HepG2 (cell line): ENCODE results near the gene UCP3. TPM values are rescaled to one million over a fixed set of nuclear protein-coding genes. Genes with fewer than 3 reads are reported as not detected.
A peak's percentile ranks its signal among the peaks of the same experiment; 100 is the strongest.

Source experiments
- ATAC-seq: fragments of 200-7000 bp; cut with Tn5 transposase; 3 replicates; pipeline ENCODE4 v1.9.1; 2020; ENCODE audit warnings: mild to moderate bottlenecking, moderate library complexity
- BruUV-seq: library from RNA; stranded (reverse); fragments of 400-500 nt; replicated peaks from 2 replicates; lab custom pipeline; 2021; lab: Mats Ljungman, UMichigan
- CTCF ChIA-PET: fragments of 300-600 bp; formaldehyde crosslinking; extraction: SDS; loops from one replicate; lab custom pipeline; 2021; ENCODE audit warnings: low total read pairs, inconsistent platforms, low intra/inter-chr PET ratio; lab: Yijun Ruan, JAX
- POLR2A ChIA-PET: fragments of 350-600 bp; sonication (Branson Sonifier 250); formaldehyde crosslinking; loops from one replicate; lab custom pipeline; 2020; ENCODE audit warnings: antibody characterized with exemption, inconsistent platforms; lab: Yijun Ruan, JAX
- DNase-seq: peaks from one replicate; pipeline ENCODE4 v3.0.0-alpha.2; 2015; ENCODE audit warnings: low spot score
- FAIRE-seq: peaks from 3 replicates; lab custom pipeline; 2011; peaks lifted over from hg19 to GRCh38; lab: Jason Lieb, UNC
- H2AFZ ChIP-seq: one replicate; pipeline ENCODE4 v1.6.1; 2011; ENCODE audit warnings: low read length, inconsistent platforms
- H3K27ac ChIP-seq: fragments of 300-600 bp; 3 replicates; pipeline ENCODE4 v1.8.0; 2011; ENCODE audit warnings: mixed run types, mild to moderate bottlenecking, mixed read lengths, low read length, inconsistent platforms; ENCODE audit not compliant: insufficient read depth; ENCODE audit errors: extremely low read length
- H3K27me3 ChIP-seq, 2 experiments: fragments of 200-600 bp in 1 of 2; 2 replicates in 1 of 2; 3 replicates in 1 of 2; pipeline versions ENCODE4 v1.6.0 to v1.8.0; 2011; ENCODE audit warnings: low read length in 2 of 2, mild to moderate bottlenecking in 2 of 2, moderate library complexity in 2 of 2, inconsistent platforms in 1 of 2; ENCODE audit not compliant: insufficient read depth in 2 of 2, control insufficient read depth in 1 of 2
- H3K36me3 ChIP-seq, 2 experiments: fragments of 200-600 bp in 1 of 2; replicated peaks in 1 of 2; 2 replicates in 1 of 2; 3 replicates in 1 of 2; pipeline versions ENCODE4 v1.5.1 to v1.8.0; 2011; ENCODE audit warnings: low read length in 2 of 2, inconsistent platforms in 1 of 2; ENCODE audit not compliant: insufficient read depth in 2 of 2, control insufficient read depth in 1 of 2
- H3K4me1 ChIP-seq: 2 replicates; pipeline ENCODE4 v1.5.1; 2012; ENCODE audit warnings: low read length, inconsistent platforms; ENCODE audit not compliant: insufficient read depth
- H3K4me2 ChIP-seq: 2 replicates; pipeline ENCODE4 v1.6.0; 2011; ENCODE audit warnings: low read depth, low read length, inconsistent platforms
- H3K4me3 ChIP-seq, 3 experiments: fragments of 200-600 bp in 1 of 3; sonication (generic), shearing (Covaris generic) in 1 of 3; replicated peaks in 1 of 3; 2 replicates each; pipeline ENCODE4 v1.5.1; 2011 to 2016; ENCODE audit warnings: low read length in 3 of 3, inconsistent platforms in 2 of 3, low read depth in 2 of 3, mild to moderate bottlenecking in 2 of 3, control low read depth in 1 of 3, mixed read lengths in 1 of 3; ENCODE audit not compliant: insufficient read depth in 1 of 3
- H3K79me2 ChIP-seq: one replicate; pipeline ENCODE4 v1.6.1; 2011; ENCODE audit warnings: low read length, inconsistent platforms; ENCODE audit not compliant: insufficient read depth
- H3K9ac ChIP-seq: 2 replicates; pipeline ENCODE4 v1.6.0; 2011; ENCODE audit warnings: mild to moderate bottlenecking, low read depth, low read length, inconsistent platforms; ENCODE audit not compliant: insufficient read depth
- H3K9me3 ChIP-seq: 2 replicates; pipeline ENCODE4 v1.5.1; 2012; ENCODE audit warnings: mild to moderate bottlenecking, low read length
- H4K20me1 ChIP-seq: 2 replicates; pipeline ENCODE4 v1.6.0; 2011; ENCODE audit warnings: inconsistent platforms, mild to moderate bottlenecking, low read length, moderate library complexity; ENCODE audit not compliant: insufficient read depth
- E2F5 ChIP-seq: sonication (generic); formaldehyde crosslinking; conservative IDR thresholded peaks from 2 replicates; pipeline ENCODE4 v1.4.0; 2020; ENCODE audit warnings: missing genetic modification reagents
- FOXP1 ChIP-seq, 2 experiments: fragments of 450-650 bp in 1 of 2; IDR thresholded peaks; 2 replicates each; pipeline ENCODE4 v1.6.1; 2017 to 2018; ENCODE audit warnings: antibody characterized with exemption in 1 of 2
- HNF4G ChIP-seq, 2 experiments: sonication (generic) in 1 of 2; formaldehyde crosslinking in 1 of 2; IDR thresholded peaks; 2 replicates each; pipeline versions ENCODE4 v1.4.0 to v1.6.1; 2011 to 2020; ENCODE audit warnings: borderline replicate concordance in 2 of 2, low read depth in 2 of 2, mild to moderate bottlenecking in 2 of 2, low read length in 1 of 2, missing genetic modification reagents in 1 of 2, moderate library complexity in 1 of 2
- KLF11 ChIP-seq: IDR thresholded peaks from 2 replicates; pipeline ENCODE4 v1.6.1; 2016; ENCODE audit warnings: missing compliant biosample characterization
- MLLT10 ChIP-seq: sonication (generic); formaldehyde crosslinking; IDR thresholded peaks from 2 replicates; pipeline ENCODE4 v1.4.0; 2020; ENCODE audit warnings: missing genetic modification reagents
- MTA1 ChIP-seq: sonication (generic); formaldehyde crosslinking; IDR thresholded peaks from 2 replicates; pipeline ENCODE4 v1.4.0; 2020; ENCODE audit warnings: missing genetic modification reagents, mild to moderate bottlenecking, borderline replicate concordance
- MXD4 ChIP-seq: IDR thresholded peaks from 2 replicates; pipeline ENCODE4 v1.6.1; 2016; ENCODE audit warnings: mild to moderate bottlenecking, missing biosample characterization, missing genetic modification reagents
- PITX1 ChIP-seq: sonication (generic); formaldehyde crosslinking; IDR thresholded peaks from 2 replicates; pipeline ENCODE4 v1.5.1; 2020; ENCODE audit warnings: mild to moderate bottlenecking, missing genetic modification reagents
- ZNF326 ChIP-seq: sonication (generic); formaldehyde crosslinking; IDR thresholded peaks from 2 replicates; pipeline ENCODE4 v1.4.0; 2020; ENCODE audit warnings: missing genetic modification reagents, borderline replicate concordance
- ZNF441 ChIP-seq: sonication (generic); formaldehyde crosslinking; IDR thresholded peaks from 2 replicates; pipeline ENCODE4 v1.7.0; 2021; ENCODE audit warnings: missing genetic modification reagents, borderline replicate concordance
- WGBS: methylation state at CpG from one replicate; pipeline ENCODE4 v1.1.6; 2017; ENCODE audit warnings: low lambda C conversion rate; 5-methylcytosine and 5-hydroxymethylcytosine counted together
- in situ Hi-C: cut with HindIII; loops from 2 replicates; pipeline ENCODE4 v1.10.0; 2017; ENCODE audit warnings: low pct_unique_long_range_greater_than_20kb; ENCODE audit not compliant: extremely low pct_ligation_motif_present
- intact Hi-C: fragments of 100-400 bp; cut with micrococcal nuclease; formaldehyde crosslinking; loops from one replicate; pipeline ENCODE4 v1.10.0; 2022; ENCODE audit not compliant: unreplicated experiment
- polyA plus RNA-seq, 8 experiments: library from polyadenylated mRNA; depleted of rRNA in 3 of 8; stranded (reverse) in 7 of 8; unstranded in 1 of 8; fragments of >200 nt; fragmentation: Illumina TruSeq in 4 of 8; extraction: Trizol in 4 of 8; gene quantifications; 2 replicates each; pipeline versions ENCODE4 v1.2.1 to v1.2.3, GENCODE V29; 2011 to 2016; ENCODE audit warnings: low read depth in 4 of 8, missing spikeins in 1 of 8, mixed read lengths in 1 of 8; ENCODE audit not compliant: insufficient read depth in 1 of 8
- total RNA-seq, 5 experiments: library from RNA; depleted of rRNA; stranded (reverse); fragments of >200 nt; fragmentation: Illumina TruSeq; extraction: Trizol; gene quantifications; 2 replicates each; pipeline ENCODE4 v1.2.3, GENCODE V29; 2016; ENCODE audit warnings: low read depth in 1 of 5
- TF ChIP-seq, protein P1 (sequence below): IDR thresholded peaks from 2 replicates; pipeline ENCODE4 v1.6.1; 2016; ENCODE audit warnings: missing biosample characterization, missing genetic modification reagents, low read depth
- TF ChIP-seq, protein P2 (sequence below): sonication (generic); formaldehyde crosslinking; IDR thresholded peaks from 2 replicates; pipeline ENCODE4 v1.8.1; 2022; ENCODE audit warnings: mild to moderate bottlenecking, missing genetic modification reagents
- TF ChIP-seq, protein P3 (sequence below): sonication (generic); formaldehyde crosslinking; IDR thresholded peaks from 2 replicates; pipeline ENCODE4 v1.8.0; 2022; ENCODE audit warnings: mild to moderate bottlenecking, missing genetic modification reagents; ENCODE audit not compliant: insufficient replicate concordance

Gene UCP3
- total and polyA plus RNA-seq, 2 of the 13 experiments (the other 11 are each of a cell fraction or from before 2014, with no cell fraction given): 0.37 TPM; not detected in 1

DNA sequence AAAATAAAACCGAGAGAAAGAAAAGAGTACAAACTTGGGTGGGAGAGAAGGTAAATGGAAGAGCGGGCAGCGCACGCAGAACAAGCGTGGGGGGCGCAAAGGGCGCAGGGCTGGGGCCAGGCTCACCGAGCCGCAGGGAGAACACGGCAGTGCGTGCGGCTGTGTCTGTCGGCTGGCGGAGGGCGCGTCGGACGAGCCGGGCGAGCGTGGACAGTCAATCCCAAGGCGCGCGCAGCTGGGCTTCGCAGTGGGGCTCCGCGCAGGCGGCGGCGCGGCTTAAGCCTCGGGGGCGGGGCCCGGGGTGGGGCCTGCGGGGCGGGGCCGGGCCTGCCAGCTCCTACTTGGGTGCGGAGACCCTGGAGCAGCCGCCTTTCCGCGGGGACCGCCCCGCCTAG is 26.3 kb downstream of the UCP3 start, which contains the start of gene UCP2 (continued):
- TF ChIP-seq E2F5 (CRISPR knock-in tag): no peak

DNA sequence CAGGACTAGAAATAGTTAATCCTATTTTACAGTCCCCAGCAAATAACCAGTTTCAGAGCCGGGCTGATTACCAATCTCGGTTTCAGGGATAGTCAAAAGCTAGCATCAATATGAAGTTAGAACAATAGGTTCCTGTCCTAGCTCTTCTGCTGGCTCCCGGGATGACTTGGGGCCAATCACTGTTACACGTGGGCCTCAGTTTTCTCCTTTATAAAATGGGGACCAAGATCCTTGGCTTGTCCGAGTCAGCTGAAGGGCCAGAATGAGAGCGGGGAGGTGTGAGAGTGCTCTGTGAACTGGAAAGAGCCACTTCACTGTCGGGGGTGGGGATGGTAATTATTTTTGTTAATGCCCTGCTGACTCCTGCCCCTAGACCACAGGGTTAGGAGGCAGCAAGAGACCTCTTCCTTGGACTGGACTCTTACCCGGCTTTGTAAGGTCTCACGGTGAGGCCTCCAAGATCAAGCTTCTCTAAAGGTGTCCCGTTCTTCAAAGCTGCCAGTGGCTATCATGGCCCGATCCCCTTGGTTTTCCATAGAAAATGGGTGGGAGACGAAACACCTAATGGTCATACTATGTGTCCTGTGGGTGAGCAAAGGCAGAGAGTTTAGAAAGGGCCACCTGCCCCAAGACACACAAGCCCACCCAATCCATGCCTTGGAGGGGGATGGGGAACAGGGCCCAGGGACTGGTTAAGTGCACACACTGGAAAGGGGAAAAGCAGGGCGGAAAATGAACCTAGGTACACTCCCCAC is 27.7 kb downstream of the UCP3 start:
- H3K27ac ChIP-seq: no peak overlapping the region
- TSS peak; percentile 53 for BruUV-seq
- POLR2A ChIA-PET: interaction anchor here (1.2 to 4.9 kb wide), 2 partner anchors 28 to 38 kb away, joined by 7 to 32 read pairs; no protein-coding TSS in a partner anchor
- peaks cover 3% of the 10 kb centered on the region for H3K79me2 ChIP-seq
- no peaks in the 10 kb centered on the region for H4K20me1 ChIP-seq
- no peaks in the 10 kb centered on the region for H3K9me3 ChIP-seq
- H3K36me3 ChIP-seq: peaks cover 11 to 36% of the 10 kb centered on the region in 2 experiments; a peak in 4 of 5 replicates
- H3K4me1 ChIP-seq: peaks cover 47% of the 10 kb centered on the region
- CTCF ChIA-PET: no interaction called here
- FAIRE-seq (no peak), ATAC-seq (no peak), DNase-seq (no peak)
- H3K9ac ChIP-seq: peak overlapping the region; percentile 49; the same call in 1 of the 2 replicates
- intact Hi-C loops: no loop called here
- peak overlapping the region; percentile 100 for H3K4me2 ChIP-seq
- H3K27me3 ChIP-seq: no peaks in the 10 kb centered on the region
- H3K4me3 ChIP-seq: peak overlapping the region in 1 of 3 experiments; percentile 93; a peak in 1 of 6 replicates
- no peak overlapping the region for H2AFZ ChIP-seq
- in situ Hi-C loops: no loop called here
- 95% methylated on average over 13 of the region's 13 CpGs for WGBS
- no peak for TF ChIP-seq FOXP1 (IDR thresholded peaks at IDR 0.05)
- TF ChIP-seq FOXP1 (CRISPR knock-in tag; IDR thresholded peaks at IDR 0.05): no peak
- TF ChIP-seq MTA1 (CRISPR knock-in tag): no peak
- no peak for TF ChIP-seq ZNF326 (CRISPR knock-in tag)
- TF ChIP-seq MLLT10: no peak
- no peak for TF ChIP-seq PITX1 (CRISPR knock-in tag)
- TF ChIP-seq MXD4: no peak
- TF ChIP-seq, protein P1, sequence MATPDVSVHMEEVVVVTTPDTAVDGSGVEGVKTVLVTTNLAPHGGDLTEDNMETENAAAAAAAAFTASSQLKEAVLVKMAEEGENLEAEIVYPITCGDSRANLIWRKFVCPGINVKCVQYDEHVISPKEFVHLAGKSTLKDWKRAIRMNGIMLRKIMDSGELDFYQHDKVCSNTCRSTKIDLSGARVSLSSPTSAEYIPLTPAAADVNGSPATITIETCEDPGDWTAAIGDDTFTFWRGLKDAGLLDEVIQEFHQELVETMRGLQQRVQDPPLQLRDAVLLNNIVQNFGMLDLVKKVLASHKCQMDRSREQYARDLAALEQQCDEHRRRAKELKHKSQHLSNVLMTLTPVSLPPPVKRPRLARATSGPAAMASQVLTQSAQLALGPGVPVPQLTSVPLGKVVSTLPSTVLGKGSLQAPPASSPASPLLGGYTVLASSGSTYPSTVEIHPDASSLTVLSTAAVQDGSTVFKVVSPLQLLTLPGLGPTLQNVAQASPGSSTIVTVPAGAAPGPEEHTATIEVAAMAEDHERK: no peak
- TF ChIP-seq ZNF441: no peak
- no peak for TF ChIP-seq KLF11 (CRISPR knock-in tag)
- TF ChIP-seq, protein P2, sequence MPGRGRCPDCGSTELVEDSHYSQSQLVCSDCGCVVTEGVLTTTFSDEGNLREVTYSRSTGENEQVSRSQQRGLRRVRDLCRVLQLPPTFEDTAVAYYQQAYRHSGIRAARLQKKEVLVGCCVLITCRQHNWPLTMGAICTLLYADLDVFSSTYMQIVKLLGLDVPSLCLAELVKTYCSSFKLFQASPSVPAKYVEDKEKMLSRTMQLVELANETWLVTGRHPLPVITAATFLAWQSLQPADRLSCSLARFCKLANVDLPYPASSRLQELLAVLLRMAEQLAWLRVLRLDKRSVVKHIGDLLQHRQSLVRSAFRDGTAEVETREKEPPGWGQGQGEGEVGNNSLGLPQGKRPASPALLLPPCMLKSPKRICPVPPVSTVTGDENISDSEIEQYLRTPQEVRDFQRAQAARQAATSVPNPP: no peak
- TF ChIP-seq, protein P3, sequence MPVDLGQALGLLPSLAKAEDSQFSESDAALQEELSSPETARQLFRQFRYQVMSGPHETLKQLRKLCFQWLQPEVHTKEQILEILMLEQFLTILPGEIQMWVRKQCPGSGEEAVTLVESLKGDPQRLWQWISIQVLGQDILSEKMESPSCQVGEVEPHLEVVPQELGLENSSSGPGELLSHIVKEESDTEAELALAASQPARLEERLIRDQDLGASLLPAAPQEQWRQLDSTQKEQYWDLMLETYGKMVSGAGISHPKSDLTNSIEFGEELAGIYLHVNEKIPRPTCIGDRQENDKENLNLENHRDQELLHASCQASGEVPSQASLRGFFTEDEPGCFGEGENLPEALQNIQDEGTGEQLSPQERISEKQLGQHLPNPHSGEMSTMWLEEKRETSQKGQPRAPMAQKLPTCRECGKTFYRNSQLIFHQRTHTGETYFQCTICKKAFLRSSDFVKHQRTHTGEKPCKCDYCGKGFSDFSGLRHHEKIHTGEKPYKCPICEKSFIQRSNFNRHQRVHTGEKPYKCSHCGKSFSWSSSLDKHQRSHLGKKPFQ (CRISPR knock-in tag): no peak
- TF ChIP-seq HNF4G (IDR thresholded peaks at IDR 0.05; ENCODE audit: borderline replicate concordance, low read depth, low read length): no peak
- TF ChIP-seq HNF4G (CRISPR knock-in tag; IDR thresholded peaks at IDR 0.05; ENCODE audit: borderline replicate concordance, low read depth): no peak
